IMR-90 (cell line): Measurements from ENCODE around the gene DRAXIN. TPM values are rescaled to one million over a fixed set of nuclear protein-coding genes. Genes with fewer than 3 reads are reported as not detected.

ENCODE experiments used
- ATAC-seq: fragments of 200-7000 bp; cut with Tn5 transposase; 2 replicates; pipeline ENCODE4 v1.9.1; 2020; ENCODE audit warnings: low read depth, mild to moderate bottlenecking, moderate library complexity
- BruUV-seq: library from RNA; stranded (reverse); fragments of 400-500 nt; replicated peaks from 2 replicates; lab custom pipeline; 2021; lab: Mats Ljungman, UMichigan
- CTCF ChIA-PET: fragments of 300-600 bp; formaldehyde crosslinking; extraction: SDS; loops from one replicate; lab custom pipeline; 2021; ENCODE audit warnings: antibody characterized with exemption; lab: Yijun Ruan, JAX
- POLR2A ChIA-PET: fragments of 300-600 bp; sonication (Branson Sonifier 250); formaldehyde crosslinking; loops from one replicate; lab custom pipeline; 2022; ENCODE audit warnings: antibody characterized with exemption; ENCODE audit not compliant: unreplicated experiment; lab: Charles Lee
- DNase-seq: peaks from one replicate; pipeline ENCODE4 v3.0.0; 2013
- H2AFZ ChIP-seq: replicated peaks from 2 replicates; pipeline ENCODE3; 2013; ENCODE audit warnings: low read length, mild to moderate bottlenecking; ENCODE audit not compliant: poor library complexity
- H2AK5ac ChIP-seq: 2 replicates; pipeline ENCODE4 v1.6.1; 2013; ENCODE audit warnings: low read depth, low read length, inconsistent platforms
- H2AK9ac ChIP-seq: replicated peaks from 2 replicates; pipeline ENCODE3; 2013; ENCODE audit warnings: mild to moderate bottlenecking, low read depth, low read length, moderate library complexity; ENCODE audit not compliant: poor library complexity
- H2BK120ac ChIP-seq: 2 replicates; pipeline ENCODE4 v1.6.1; 2013; ENCODE audit warnings: low read depth, low read length, inconsistent platforms
- H2BK15ac ChIP-seq: 3 replicates; pipeline ENCODE4 v1.6.1; 2013; ENCODE audit warnings: low read depth, low read length, inconsistent platforms
- H2BK20ac ChIP-seq: 2 replicates; pipeline ENCODE4 v1.6.1; 2013; ENCODE audit warnings: low read depth, mild to moderate bottlenecking, inconsistent platforms, low read length, moderate library complexity
- H2BK5ac ChIP-seq: 2 replicates; pipeline ENCODE4 v1.6.1; 2013; ENCODE audit warnings: mild to moderate bottlenecking, low read depth, low read length, inconsistent platforms; ENCODE audit not compliant: poor library complexity, severe bottlenecking
- H3K14ac ChIP-seq: replicated peaks from 2 replicates; pipeline ENCODE4 v1.6.1; 2013; ENCODE audit warnings: low read depth, low read length, inconsistent platforms
- H3K18ac ChIP-seq: 2 replicates; pipeline ENCODE4 v1.6.1; 2013; ENCODE audit warnings: low read depth, low read length, control low read depth
- H3K23ac ChIP-seq: 2 replicates; pipeline ENCODE4 v1.6.1; 2013; ENCODE audit warnings: low read depth, low read length, inconsistent platforms
- H3K27ac ChIP-seq: 2 replicates; pipeline ENCODE4 v1.5.1; 2013; ENCODE audit warnings: mild to moderate bottlenecking, control low read depth, low read length; ENCODE audit not compliant: insufficient read depth
- H3K27me3 ChIP-seq: 2 replicates; pipeline ENCODE4 v1.6.1; 2013; ENCODE audit warnings: low read length; ENCODE audit not compliant: control insufficient read depth, insufficient read depth
- H3K36me3 ChIP-seq: 2 replicates; pipeline ENCODE4 v1.6.1; 2013; ENCODE audit warnings: low read length, mixed read lengths; ENCODE audit not compliant: control insufficient read depth, insufficient read depth
- H3K4ac ChIP-seq: 2 replicates; pipeline ENCODE4 v1.6.1; 2013; ENCODE audit warnings: low read depth, low read length, inconsistent platforms
- H3K4me1 ChIP-seq: 2 replicates; pipeline ENCODE4 v1.6.1; 2013; ENCODE audit warnings: low read length, mixed read lengths; ENCODE audit not compliant: control insufficient read depth, insufficient read depth
- H3K4me2 ChIP-seq: 2 replicates; pipeline ENCODE4 v1.6.1; 2013; ENCODE audit warnings: low read depth, mild to moderate bottlenecking, control low read depth, low read length, moderate library complexity
- H3K4me3 ChIP-seq: 2 replicates; pipeline ENCODE4 v1.5.1; 2013; ENCODE audit warnings: low read depth, mild to moderate bottlenecking, control low read depth, low read length, moderate library complexity; ENCODE audit not compliant: insufficient read depth
- H3K56ac ChIP-seq: 2 replicates; pipeline ENCODE4 v1.6.1; 2013; ENCODE audit warnings: low read length, inconsistent platforms; ENCODE audit not compliant: insufficient read depth; ENCODE audit errors: extremely low read depth
- H3K79me1 ChIP-seq, 2 experiments: 2 replicates each; pipeline ENCODE4 v1.6.1; 2013; ENCODE audit warnings: low read length in 2 of 2, inconsistent platforms in 1 of 2, low read depth in 1 of 2
- H3K9ac ChIP-seq: 2 replicates; pipeline ENCODE4 v1.6.1; 2013; ENCODE audit warnings: low read depth, low read length, control low read depth
- H3K9me1 ChIP-seq: 2 replicates; pipeline ENCODE4 v1.6.1; 2013; ENCODE audit warnings: low read length, inconsistent platforms; ENCODE audit not compliant: insufficient read depth
- H3K9me3 ChIP-seq: 2 replicates; pipeline ENCODE4 v1.6.1; 2013; ENCODE audit warnings: low read length; ENCODE audit not compliant: control insufficient read depth, insufficient read depth
- H4K20me1 ChIP-seq: 2 replicates; pipeline ENCODE4 v1.6.1; 2013; ENCODE audit warnings: low read length, inconsistent platforms; ENCODE audit not compliant: insufficient read depth
- H4K5ac ChIP-seq: 2 replicates; pipeline ENCODE4 v1.6.1; 2013; ENCODE audit warnings: mild to moderate bottlenecking, low read depth, low read length, control low read depth
- H4K8ac ChIP-seq, 2 experiments: 2 replicates each; pipeline ENCODE4 v1.6.1; 2013; ENCODE audit warnings: low read depth in 2 of 2, low read length in 2 of 2, control low read depth in 1 of 2, inconsistent platforms in 1 of 2
- H4K91ac ChIP-seq: 2 replicates; pipeline ENCODE4 v1.6.1; 2013; ENCODE audit warnings: low read depth, low read length, inconsistent platforms; ENCODE audit not compliant: insufficient read depth
- BHLHE40 ChIP-seq: fragments of 150-350 bp; IDR thresholded peaks from 2 replicates; pipeline ENCODE4 v1.6.1; 2016; ENCODE audit warnings: mild to moderate bottlenecking, low read depth, low read length
- MAZ ChIP-seq: IDR thresholded peaks from 2 replicates; pipeline ENCODE4 v1.6.1; 2012; ENCODE audit warnings: low read depth, mild to moderate bottlenecking, low read length, improper control_type of control experiment, moderate library complexity, borderline replicate concordance
- MXI1 ChIP-seq: IDR thresholded peaks from 2 replicates; pipeline ENCODE4 v1.6.1; 2012; ENCODE audit warnings: low read depth, mild to moderate bottlenecking, low read length, moderate library complexity, borderline replicate concordance
- WGBS, 2 experiments: methylation state at CpG; one replicate each; pipeline versions ENCODE4 v1.1.5 to v1.1.7; 2013; ENCODE audit warnings: missing lambda C conversion rate in 2 of 2; ENCODE audit not compliant: insufficient read length in 1 of 2; ENCODE audit errors: extremely low coverage in 2 of 2; 5-methylcytosine and 5-hydroxymethylcytosine counted together
- dilution Hi-C: fragments of 300-500 bp; cut with HindIII; formaldehyde crosslinking; loops from one replicate; pipeline ENCODE4 v1.14.3; 2018; ENCODE audit warnings: low sequenced_read_pairs; ENCODE audit not compliant: unreplicated experiment
- in situ Hi-C: fragments of 300-500 bp; cut with MboI; formaldehyde crosslinking; loops from 3 replicates; pipeline ENCODE4 v1.14.3; 2019; ENCODE audit warnings: low sequenced_read_pairs, inconsistent platforms, mixed read lengths
- intact Hi-C: fragments of 100-400 bp; cut with micrococcal nuclease; formaldehyde crosslinking; loops from 2 replicates; pipeline ENCODE4 v1.10.0; 2022
- polyA plus RNA-seq, 3 experiments: library from polyadenylated mRNA; depleted of rRNA; stranded (reverse); fragments of >200 nt; gene quantifications; 2 replicates each; pipeline ENCODE4 v1.2.3, GENCODE V29; 2012; ENCODE audit warnings: low replicate concordance in 1 of 3
- total RNA-seq: library from RNA; depleted of rRNA; stranded (reverse); fragments of >200 nt; gene quantifications from 2 replicates; pipeline ENCODE4 v1.2.3, GENCODE V29; 2012
- TF ChIP-seq, protein P1 (sequence below): conservative IDR thresholded peaks from 2 replicates; pipeline ENCODE4 v1.5.1; 2012; ENCODE audit warnings: mild to moderate bottlenecking, low read depth, low read length, improper control_type of control experiment

The DRAXIN gene
- total and polyA plus RNA-seq, 2 of the 4 experiments (the other 2 are of a cell fraction) = under 0.01 to 0.02 TPM

DNA sequence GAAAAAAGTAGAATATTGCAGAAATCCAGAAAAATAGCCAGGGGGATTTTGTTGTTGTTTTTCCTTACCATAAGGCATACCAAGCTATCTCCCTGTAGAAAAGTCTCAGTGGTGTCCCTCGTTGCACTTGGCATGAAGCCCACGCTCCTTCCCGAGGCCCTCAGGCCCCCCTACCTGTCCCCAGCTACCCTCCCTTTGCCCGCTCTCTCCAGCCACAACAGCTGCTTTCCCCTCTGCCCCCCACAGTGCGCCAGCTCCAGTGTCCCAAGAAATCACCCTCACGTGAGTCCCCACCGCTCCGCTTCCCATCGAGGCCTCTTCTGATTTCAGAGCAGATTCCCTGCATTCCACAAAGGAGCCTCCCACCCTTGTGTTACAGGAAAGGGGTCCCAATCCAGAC, 52.8 kb downstream of the DRAXIN start:
- in situ Hi-C loops = no loop called here
- no TSS peak for BruUV-seq
- Histone ChIP-seq H4K20me1 (no peaks in the 10 kb centered on the region), H3K27ac (no peak overlapping the region), H3K9ac (no peak overlapping the region), H2BK120ac (no peak overlapping the region), H3K27me3 (no peaks in the 10 kb centered on the region), H2BK5ac (no peak overlapping the region), H2AK5ac (no peak overlapping the region), H3K36me3 (peaks cover 14% of the 10 kb centered on the region), H2AFZ (no peak overlapping the region), H2BK20ac (no peak overlapping the region), H4K8ac (no peak overlapping the region), H3K18ac (no peak overlapping the region), H4K91ac (no peak overlapping the region), H3K14ac (no peak overlapping the region), H3K4me1 (no peaks in the 10 kb centered on the region), H2AK9ac (no peak overlapping the region), H3K4me2 (no peak overlapping the region), H4K5ac (no peak overlapping the region), H3K4ac (no peak overlapping the region), H3K4me3 (no peak overlapping the region), H3K23ac (no peak overlapping the region), H3K79me1 (peaks cover 5 to 12% of the 10 kb centered on the region in 2 experiments; a peak in 1 of 4 replicates), H3K9me3 (no peaks in the 10 kb centered on the region), H2BK15ac (no peak overlapping the region), H3K9me1 (no peaks in the 10 kb centered on the region), H3K56ac (no peak overlapping the region)
- 77% methylated on average over 9 of the region's 9 CpGs; no CpG with 5 or more reads in 1 of the 2 experiments for WGBS, 2 experiments
- TF ChIP-seq, protein P1, sequence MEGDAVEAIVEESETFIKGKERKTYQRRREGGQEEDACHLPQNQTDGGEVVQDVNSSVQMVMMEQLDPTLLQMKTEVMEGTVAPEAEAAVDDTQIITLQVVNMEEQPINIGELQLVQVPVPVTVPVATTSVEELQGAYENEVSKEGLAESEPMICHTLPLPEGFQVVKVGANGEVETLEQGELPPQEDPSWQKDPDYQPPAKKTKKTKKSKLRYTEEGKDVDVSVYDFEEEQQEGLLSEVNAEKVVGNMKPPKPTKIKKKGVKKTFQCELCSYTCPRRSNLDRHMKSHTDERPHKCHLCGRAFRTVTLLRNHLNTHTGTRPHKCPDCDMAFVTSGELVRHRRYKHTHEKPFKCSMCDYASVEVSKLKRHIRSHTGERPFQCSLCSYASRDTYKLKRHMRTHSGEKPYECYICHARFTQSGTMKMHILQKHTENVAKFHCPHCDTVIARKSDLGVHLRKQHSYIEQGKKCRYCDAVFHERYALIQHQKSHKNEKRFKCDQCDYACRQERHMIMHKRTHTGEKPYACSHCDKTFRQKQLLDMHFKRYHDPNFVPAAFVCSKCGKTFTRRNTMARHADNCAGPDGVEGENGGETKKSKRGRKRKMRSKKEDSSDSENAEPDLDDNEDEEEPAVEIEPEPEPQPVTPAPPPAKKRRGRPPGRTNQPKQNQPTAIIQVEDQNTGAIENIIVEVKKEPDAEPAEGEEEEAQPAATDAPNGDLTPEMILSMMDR = no peak
- no peak for TF ChIP-seq MXI1
- TF ChIP-seq MAZ = no peak
- TF ChIP-seq BHLHE40 = no peak
- ATAC-seq (no peak), DNase-seq (no peak)
- intact Hi-C loops = no loop called here
- ChIA-PET POLR2A (interaction anchor here (0.7 kb wide), 1 partner anchor 16 kb away, joined by 3 read pairs; no protein-coding TSS in a partner anchor), CTCF (no interaction called here)
- dilution Hi-C loops = no loop called here
